ENCODE measurements around the gene C7orf25. TPM values are rescaled to one million over a fixed set of nuclear protein-coding genes. Genes with fewer than 3 reads are reported as not detected.

The C7orf25 gene
- total RNA-seq, 1 donor from 2014 or later, result 4.8 TPM

- intact Hi-C loops (cut with micrococcal nuclease), result no loop called here
Measured at GRCh38 chr7:42883950-42884349, 27.9 kb downstream of the C7orf25 start.

GRCh38 chr7:42880392-42880791 lies 31.5 kb downstream of the C7orf25 start:
- intact Hi-C loops (cut with micrococcal nuclease), result no loop called here

GRCh38 chr7:42878303-42878702 lies 33.6 kb downstream of the C7orf25 start:
- intact Hi-C loops (cut with micrococcal nuclease), result loop anchor here (5.0 kb wide), 1 partner anchor 936 kb away; no protein-coding TSS in a partner anchor

- intact Hi-C loops (cut with micrococcal nuclease), result loop anchor here (5.0 kb wide), 1 partner anchor 936 kb away; no protein-coding TSS in a partner anchor
Measured at GRCh38 chr7:42877862-42878261, 34.0 kb downstream of the C7orf25 start.

GRCh38 chr7:42876182-42877068 lies 35.4 kb downstream of the C7orf25 start:
- intact Hi-C loops (cut with micrococcal nuclease), result loop anchor here (5.0 kb wide), 1 partner anchor 934 kb away; no protein-coding TSS in a partner anchor

- intact Hi-C loops (cut with micrococcal nuclease), result no loop called here
Measured at GRCh38 chr7:42869131-42870020, 42.5 kb downstream of the C7orf25 start.

GRCh38 chr7:42868480-42868879 lies 43.4 kb downstream of the C7orf25 start:
- intact Hi-C loops (cut with micrococcal nuclease), result no loop called here

Other genes with a start within 250 kb of the C7orf25 start
- gene PSMA2, start 20.1 kb upstream of the C7orf25 start, total RNA-seq, result 149 and 154 TPM in 2 replicates
- gene MRPL32, start 20.3 kb upstream of the C7orf25 start, total RNA-seq, result 49.6 and 53.0 TPM in 2 replicates
- not detected in 2 replicates for gene HECW1, start 200.6 kb upstream of the C7orf25 start, total RNA-seq